Mesenteric fat pad (tissue), 1 donor: Measurements from ENCODE around the gene MINK1. TPM values are rescaled to one million over a fixed set of nuclear protein-coding genes. Genes with fewer than 3 reads are reported as not detected.
"Not testable (repeated sequence)": the region's sequence is repeated elsewhere in the genome, so short reads cannot be mapped to it uniquely, and the experiment has no call there.

Experiments used
- DNase-seq: peaks from one replicate; pipeline ENCODE4 v3.0.0-alpha.2; 2020; ENCODE audit warnings: low spot score
- total RNA-seq: library from RNA; stranded (reverse); fragmentation: NEBNext Ultra II Directional; extraction: Animal tissue kit (Norgen Biotek cat#: 25700); gene quantifications from one replicate; pipeline ENCODE4 v1.2.1, GENCODE V29; 2021
- donor health status: DM: yes; HTN: yes; CAD: no.

MINK1 gene
- total RNA-seq, 1 donor from 2014 or later = 60.3 TPM

- DNase-seq = no peak
Measured at GRCh38 chr17:4810696-4811290, 22.3 kb upstream of the MINK1 start.

- DNase-seq = no peak
Measured at GRCh38 chr17:4811471-4811870, 21.7 kb upstream of the MINK1 start.

DNA sequence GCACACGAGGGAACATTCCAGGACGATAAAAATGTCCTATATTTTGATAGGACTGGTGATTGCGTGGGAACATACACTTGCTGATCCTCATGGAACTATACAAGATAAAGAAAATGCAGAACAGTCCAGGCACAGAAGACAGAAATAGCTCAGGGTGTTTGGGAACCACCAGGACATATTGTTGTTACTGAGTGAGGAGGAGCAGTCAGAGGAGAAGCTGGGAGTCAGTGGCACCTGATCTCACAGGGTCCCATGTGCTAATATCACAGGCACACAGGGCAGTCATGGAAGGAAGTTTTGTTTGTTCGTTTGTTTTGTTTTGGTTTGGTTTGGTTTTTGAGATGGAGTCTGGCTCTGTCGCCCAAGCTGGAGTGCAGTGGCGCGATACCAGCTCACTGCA, 20.4 kb upstream of the MINK1 start:
- no peak for DNase-seq

DNA sequence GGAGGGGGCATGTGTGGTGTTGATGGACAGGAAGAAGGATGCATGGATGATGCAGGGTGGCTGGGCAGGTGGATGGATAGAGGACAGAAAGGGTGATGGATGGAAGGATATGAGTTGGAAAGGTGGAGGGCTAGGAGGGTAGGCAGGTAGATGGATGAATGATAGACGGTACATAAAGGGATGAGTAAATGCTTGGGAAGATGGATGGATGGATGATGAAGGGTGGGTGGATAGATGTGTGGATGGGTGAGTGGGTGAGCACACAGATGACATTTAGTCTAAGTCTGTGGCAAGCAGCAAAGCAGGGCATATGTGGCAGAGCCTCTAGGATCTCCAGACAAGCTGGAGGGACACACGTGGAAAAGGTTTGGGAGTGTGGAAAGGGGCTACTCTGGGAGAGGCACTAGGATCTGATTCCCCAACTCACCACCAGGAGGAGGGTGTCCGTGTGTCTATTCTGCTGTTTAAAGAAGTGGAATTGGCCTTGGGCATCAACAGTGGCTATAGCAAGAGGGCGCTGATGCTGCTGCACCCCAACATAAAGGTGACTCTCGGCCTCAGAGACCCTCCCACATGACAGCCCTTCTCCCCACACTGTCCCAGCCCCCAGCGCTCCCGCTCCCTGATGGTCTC, 18.0 kb upstream of the MINK1 start:
- no peak for DNase-seq

DNA sequence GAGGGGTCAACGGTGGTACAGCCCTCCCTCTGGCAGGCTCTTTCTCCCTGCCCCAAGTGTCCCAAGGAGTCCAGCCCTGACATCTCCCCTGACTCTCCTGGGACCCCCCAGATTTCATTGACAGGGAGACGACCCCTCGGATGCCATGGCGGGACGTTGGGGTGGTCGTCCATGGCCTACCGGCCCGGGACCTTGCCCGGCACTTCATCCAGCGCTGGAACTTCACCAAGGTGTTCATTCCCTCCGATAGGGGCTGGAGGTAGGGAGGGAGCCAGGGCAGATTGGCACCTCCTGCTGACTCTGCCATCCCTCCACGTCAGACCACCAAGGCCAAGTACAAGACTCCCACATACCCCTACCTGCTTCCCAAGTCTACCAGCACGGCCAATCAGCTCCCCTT, 16.3 kb upstream of the MINK1 start:
- no peak for DNase-seq

DNA sequence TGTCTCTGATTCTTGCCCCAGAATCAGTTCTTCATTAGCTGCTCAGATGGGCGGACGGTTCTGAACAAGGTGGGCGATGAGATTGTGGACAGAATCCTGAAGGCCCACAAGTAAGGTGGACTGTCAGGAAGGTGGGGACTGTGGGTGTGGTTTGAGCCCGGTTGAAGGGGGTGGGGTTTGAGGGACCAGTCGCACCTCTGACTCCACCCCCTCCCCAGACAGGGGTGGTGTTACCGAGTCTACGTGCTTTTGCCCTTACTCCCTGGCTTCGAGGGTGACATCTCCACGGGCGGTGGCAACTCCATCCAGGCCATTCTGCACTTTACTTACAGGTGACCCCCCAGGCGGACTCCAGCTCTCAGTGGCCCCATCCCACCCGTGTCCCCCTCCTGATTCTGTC, 14.9 kb upstream of the MINK1 start:
- DNase-seq = no peak

DNA sequence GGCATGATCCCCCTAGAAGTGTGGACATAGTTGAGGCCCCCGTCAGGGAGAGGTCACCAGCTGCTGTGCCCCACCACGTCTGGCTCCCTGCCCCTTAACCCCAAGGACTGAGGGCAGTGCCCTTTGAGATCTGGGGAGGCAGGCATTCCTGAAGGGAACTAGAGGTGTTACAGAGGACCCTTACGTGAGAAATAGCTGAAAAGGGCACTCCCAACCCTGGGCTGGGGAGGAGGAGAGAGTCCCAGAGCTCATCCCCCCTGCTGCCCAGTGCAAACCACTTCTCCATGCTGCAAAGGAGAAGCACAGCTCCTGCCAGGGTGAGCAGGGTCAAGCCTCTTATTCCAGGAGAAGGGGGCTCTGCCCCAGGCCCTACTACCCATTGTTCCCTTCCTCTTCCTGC, 10.3 kb upstream of the MINK1 start:
- no peak for DNase-seq

GRCh38 chr17:4823373-4824089, 9.6 kb upstream of the MINK1 start:
- DNase-seq = no peak

- no peak for DNase-seq
Measured at GRCh38 chr17:4827399-4827798, 5.7 kb upstream of the MINK1 start.

- not testable (repeated sequence) for DNase-seq
Measured at GRCh38 chr17:4832829-4833177, 337 bp upstream of the MINK1 start.

GRCh38 chr17:4833941-4834680, 971 bp downstream of the MINK1 start:
- DNase-seq = no peak

GRCh38 chr17:4834681-4835020, 1.5 kb downstream of the MINK1 start:
- no peak for DNase-seq

GRCh38 chr17:4836221-4836620, 3.1 kb downstream of the MINK1 start:
- DNase-seq = no peak

GRCh38 chr17:4837471-4838308, 4.5 kb downstream of the MINK1 start:
- DNase-seq = no peak

DNA sequence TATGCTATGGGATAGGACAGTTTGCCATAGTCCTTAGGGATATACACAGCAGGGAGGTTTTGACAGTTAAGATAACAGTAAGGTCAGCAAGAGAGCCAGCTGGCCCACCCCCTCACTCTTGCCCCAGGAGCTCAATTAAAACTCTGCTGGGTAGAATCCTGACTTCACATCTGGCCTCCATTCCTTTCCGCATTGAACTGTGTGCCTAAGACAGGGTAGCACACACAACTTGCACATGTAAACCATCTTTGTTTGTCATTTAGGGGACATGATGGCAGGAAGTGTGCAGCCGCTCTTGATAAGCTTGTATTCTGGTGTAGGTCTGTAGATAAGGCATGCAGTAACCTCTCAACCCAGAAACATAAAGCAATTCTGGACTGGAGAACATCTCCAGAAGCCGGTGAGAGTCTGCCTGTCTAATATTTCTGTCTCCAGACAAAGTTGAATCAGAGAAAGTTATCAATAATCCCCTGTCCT, 5.2 kb downstream of the MINK1 start:
- DNase-seq = no peak

DNA sequence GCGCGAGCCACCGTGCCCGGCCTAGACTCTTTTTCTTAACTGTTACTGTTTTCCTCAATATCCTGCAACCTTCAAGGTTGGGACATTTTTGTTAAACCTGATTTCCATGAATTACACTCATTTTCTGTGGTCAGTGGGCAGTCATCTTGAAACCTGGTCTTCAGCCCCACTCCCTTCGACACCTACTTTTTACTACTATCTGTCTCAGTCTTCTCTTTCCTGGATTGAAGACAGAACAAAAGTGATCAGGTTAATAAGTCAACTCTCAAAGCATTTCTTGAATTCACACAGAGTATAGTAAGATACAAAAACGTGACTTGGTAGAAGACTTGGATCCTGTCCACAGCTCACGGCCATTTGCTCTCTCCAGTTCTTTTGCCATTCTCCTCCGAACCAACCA, 6.1 kb downstream of the MINK1 start:
- no peak for DNase-seq

DNA sequence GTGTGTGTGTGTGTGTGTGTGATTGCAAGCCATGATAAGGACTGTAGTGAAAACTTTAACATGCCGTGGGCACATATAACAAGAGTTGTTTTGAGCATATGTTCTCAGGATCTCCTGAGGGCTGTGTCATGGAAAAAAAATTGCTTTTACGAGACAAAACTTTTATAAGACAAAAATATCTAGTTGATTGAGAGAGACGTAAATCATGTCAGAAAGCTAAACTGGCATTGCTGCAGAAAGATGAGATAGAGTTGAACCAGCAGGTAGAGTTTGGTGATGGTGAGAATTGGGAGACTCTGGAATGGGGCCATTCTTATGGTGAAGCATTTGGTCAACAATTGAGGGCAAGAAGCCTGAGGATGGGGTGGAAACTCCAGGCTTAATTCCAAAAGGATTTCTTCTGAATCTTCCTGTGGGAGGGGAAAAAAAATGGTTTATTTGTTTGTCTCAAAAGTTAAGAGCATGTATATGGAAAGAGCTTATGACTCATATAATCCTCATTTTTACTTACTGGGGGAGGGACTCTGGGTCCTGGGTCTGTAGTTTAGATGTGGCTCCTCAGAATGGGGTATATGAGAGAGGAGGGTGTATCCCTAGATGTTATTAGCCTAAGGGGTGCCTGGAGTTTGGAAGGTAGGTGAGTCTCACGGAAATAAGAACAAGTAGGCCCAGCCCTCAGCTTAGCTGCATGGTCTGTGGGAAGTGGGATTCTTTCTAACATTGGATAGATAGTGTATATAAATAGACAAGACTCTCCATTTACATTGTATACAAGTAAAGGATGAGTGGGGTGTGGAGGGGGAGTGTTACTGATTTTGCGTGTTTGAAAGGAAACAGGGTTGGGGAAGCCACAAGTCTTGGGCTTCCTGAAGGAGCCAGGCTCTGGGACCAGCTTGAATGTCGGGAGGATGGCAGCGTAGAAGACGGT, 7.1 kb downstream of the MINK1 start:
- DNase-seq = no peak

GRCh38 chr17:4840893-4841242, 7.7 kb downstream of the MINK1 start:
- no peak for DNase-seq

- DNase-seq = no peak
Measured at GRCh38 chr17:4842376-4842775, 9.2 kb downstream of the MINK1 start.

DNA sequence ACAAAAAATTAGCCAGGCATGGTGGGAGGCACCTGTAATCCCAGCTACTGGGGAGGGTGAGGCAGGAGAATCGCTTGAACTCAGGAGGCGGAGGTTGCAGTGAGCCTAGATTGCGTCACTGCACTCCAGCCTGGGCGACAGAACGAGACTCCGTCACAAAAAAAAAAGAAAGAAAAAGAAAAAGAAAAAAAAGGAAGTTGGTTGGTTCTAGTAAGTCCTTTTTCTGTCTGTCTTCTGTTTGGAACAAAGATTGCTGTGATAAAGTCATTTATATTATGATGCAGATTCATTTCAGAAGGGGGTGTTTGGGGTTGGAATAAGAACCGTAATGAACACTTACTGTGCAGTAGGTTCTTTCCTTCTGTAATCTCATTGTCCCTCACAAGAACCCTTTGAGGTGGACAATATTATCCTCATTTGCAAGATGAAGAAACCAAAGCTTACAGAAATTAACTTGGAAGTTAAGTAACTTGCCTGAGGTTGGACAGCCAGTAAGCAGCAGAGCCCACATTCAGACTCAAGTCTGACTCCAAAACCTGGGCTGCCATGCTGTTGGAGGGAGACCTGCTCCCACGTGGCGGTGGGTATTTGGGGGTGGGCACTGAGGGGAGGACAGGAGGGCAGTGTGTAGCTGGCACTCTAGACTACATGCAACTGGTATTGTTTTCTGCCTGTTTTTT, 10.3 kb downstream of the MINK1 start:
- DNase-seq = no peak
